ENCODE results near the gene OR4D11.
"Not testable (repeated sequence)": the region's sequence is repeated elsewhere in the genome, so short reads cannot be mapped to it uniquely, and the experiment has no call there.

OR4D11 gene

DNA sequence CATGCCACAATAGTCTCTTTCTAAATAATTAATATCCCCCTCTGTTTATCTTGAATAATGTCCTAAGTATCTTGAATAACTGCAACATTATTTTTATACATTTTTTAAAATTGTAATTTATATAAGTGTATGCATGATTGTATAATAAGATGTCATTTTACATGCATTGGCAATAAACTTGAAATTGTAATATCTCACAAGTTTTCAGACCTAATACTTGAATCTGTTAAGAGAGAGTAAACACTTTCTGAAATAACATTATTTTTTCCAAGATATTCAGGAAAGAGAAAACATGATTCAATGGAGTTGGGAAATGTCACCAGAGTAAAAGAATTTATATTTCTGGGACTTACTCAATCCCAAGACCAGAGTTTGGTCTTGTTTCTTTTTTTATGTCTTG lies at the start of gene OR4D11:
TSS of gene OR4D11 (plus strand) at position 301 of the 400 bp plus-strand sequence. CDS start at position 301, 0 bp downstream.
- no peak for DNase-seq

DNA sequence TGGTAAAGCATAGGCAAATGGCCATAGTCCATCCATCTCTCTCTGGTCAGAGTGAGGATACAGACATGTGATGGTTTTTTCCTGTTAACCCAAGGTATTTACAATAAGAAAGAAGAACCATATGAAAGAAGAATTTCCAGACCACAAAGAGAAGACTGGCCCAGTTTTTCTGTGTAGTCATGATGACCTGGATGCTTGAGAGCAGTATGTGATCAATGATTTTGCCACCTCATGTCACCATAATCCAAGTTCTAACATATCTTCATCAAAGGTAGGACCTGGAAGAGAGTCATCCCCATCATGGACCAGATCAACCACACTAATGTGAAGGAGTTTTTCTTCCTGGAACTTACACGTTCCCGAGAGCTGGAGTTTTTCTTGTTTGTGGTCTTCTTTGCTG lies 46.7 kb upstream of the OR4D11 start, which contains the start of gene OR4D6:
TSS of gene OR4D6 (plus strand) at position 301 of the 400 bp plus-strand sequence. CDS start at position 301, 0 bp downstream.
- no peak for DNase-seq

DNA sequence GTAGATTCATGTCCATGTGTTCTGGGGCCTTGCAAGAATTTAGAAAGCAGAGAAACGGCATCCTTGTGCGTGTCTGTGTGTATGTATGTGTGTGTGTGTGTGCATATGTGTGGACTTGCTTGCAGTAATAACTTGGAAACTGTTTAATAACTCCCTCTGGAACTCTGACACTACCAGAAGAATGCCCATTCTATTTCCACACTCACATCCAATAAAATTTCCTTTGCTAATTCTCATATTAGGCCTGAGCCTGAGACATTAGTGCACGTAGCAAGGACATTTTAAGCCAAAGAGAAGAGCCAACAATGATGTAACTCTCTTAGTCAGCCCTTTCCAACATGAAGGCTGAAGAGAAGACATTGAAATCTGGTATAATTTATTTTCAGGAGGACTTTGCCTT lies 43.5 kb upstream of the OR4D11 start:
- no peak for DNase-seq

DNA sequence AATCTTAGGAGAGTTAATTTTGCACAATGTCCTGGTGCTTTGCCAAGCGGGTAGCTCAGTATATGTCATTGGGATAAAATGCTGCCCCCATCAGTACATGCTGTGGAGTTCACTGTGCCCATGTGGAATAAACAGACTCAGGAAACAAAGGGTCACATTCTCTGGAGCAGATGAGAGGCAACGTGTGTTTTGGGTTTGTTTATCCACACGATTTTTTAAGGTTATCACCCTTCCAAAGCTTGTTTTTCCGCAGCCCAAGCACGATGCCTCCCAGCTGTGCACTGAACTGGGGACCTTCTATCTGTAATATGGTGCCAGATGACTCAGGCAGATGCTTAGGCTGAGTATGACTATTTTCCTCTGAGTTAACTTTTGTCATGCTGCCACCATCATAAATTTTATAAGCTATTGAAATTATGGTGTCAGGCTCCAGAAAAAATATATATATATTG lies 40.2 kb upstream of the OR4D11 start:
- DNase-seq: no peak

DNA sequence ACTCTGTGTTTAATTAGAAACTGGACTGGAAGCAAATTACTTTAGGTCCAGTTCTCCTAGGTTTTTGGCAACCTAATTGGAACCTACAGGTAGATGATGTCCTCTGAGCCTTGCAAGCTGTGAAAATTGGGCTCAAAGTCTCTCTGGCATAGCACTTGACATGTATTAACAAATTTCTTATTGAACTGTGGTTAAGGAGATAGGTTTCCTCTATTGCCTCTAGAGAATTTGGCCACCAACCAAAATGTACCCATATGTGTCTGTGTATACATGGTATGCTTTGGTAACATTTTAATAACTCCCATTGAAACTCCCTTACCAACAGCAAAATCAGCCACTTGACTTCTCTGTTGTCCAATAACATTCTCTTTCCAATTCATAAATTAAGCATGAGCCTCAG lies 30.4 kb upstream of the OR4D11 start, which contains the start of gene OR4D10:
TSS of gene OR4D10 (plus strand) at position 301 of the 400 bp plus-strand sequence. CDS start 4,115 bp downstream, outside the sequence.
- DNase-seq: no peak

DNA sequence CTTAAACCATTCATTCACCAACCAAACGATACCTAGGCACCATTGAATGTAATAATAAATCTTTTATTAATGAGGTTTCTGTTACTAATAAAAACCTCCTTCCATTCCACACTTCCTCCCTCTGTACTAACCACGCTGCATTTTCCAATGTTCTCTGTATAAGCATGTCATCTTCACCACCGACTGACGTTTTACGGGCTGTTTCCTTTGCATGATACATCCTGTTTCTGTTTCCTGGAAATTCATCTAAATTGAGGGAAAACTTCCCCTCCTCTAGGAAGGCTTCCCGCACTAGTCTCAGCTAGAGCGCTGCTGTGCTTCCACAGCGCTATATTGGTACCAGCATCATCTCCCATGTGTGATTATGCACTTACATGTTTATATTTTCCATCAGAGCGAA lies 28.2 kb upstream of the OR4D11 start:
- DNase-seq: no peak

DNA sequence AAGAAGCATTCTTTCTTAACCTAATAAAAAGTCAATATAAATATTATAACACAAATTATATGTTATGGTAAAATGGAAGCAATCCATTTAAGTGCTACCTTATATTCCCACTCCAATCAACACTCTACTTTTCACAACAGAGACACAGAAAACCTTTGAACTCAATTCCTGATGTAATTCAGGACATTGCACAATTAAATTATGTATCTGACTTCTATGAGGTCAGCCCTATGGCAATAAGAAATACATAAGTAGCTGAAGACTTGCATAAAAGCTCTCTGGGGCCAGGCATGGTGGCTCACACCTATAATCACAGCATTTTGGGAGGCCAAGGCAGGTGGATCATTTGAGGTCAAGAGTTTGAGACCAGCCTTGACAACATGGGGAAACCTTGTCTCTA lies 23.5 kb upstream of the OR4D11 start:
- no peak for DNase-seq

DNA sequence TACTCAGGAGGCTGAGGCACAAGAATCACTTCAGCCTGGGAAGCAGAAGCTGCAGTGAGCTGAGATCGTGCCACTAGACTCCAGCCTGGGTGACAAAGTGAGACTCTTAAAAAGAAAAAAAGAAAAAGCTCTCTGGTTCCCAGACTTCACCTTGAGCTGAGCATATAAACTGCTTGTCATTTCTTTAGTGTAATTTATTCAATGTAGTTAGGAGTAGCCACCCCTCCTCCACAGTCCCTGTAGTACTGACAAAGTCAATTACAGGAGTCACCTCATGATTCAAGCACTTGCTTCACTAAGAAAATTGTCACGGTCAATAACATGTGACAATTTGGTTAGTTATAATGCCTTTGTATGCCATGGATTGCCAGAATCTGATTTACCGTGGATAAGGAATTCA lies 23.0 kb upstream of the OR4D11 start:
- no peak for DNase-seq

DNA sequence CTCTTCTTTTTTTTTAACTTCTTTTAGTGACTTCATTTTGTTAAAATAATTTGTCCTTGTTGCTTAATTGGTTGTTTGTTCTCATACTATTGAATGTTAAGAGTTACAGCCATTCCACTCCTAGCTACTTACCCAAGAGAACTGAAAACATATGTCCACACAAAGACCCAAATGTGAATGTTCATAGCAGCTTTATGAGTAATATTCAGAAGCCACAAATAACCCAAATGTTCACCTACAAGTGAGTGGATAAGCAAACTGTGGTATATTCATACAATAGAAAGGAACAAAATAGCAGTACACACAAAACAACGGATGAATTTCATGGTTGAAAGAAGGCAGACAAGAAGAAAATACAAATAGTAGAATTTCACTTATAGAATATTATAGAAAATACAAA lies 1.4 kb upstream of the OR4D11 start:
- no peak for DNase-seq

DNA sequence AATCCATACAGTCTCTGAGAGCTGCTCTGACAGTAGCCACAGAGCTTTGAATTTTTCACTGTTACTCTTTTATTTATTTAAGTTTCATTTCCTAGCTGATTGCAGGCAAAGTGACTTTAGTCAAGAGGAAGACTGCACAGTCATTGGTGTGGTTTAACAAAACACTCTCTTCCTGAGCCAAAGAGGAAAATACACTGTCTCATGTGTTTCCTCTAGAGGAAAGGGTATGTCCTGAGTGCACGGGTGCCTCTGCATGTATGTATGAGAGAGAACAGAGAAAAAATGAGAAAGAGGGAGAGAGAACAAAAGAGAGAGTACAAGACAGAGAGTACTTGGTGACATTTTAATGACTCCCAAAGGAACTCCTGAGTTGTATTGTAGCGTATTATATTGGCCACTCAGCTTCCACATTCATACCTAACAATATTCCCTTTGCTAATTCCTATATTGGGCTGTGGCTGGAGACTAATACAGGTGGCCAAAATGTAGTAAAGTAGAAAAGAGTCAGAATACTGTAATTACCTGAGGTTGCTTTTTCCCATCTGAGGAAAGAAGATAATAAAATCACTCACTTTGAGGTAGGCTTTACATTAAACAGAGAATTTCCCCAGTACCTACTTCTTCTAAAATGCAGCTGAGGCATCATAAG lies 7.7 kb downstream of the OR4D11 start, which contains the start of gene OR4D9:
TSS of gene OR4D9 (plus strand) at position 599 of the 649 bp plus-strand sequence. CDS start 3,374 bp downstream, outside the sequence.
- no peak for DNase-seq

DNA sequence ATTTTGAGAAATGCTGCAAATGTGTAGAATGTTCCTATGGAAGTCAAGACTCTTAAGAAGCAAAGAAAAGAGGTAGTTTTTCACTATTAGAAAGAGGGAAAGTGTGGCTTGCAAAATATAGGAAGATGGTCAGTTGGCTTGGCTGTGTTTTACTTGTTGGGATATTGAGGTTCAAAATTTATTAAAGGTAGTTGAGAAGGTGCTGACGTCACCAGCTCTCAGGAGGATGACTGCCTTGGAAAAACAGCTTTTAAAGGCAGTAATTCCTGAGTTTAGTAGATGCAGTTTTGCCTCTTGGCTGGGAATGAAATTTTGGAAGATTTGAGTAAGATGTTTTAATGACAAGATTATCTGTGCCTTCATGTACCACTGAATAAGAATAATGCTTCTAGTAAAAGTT lies 8.3 kb downstream of the OR4D11 start:
- no peak for DNase-seq

DNA sequence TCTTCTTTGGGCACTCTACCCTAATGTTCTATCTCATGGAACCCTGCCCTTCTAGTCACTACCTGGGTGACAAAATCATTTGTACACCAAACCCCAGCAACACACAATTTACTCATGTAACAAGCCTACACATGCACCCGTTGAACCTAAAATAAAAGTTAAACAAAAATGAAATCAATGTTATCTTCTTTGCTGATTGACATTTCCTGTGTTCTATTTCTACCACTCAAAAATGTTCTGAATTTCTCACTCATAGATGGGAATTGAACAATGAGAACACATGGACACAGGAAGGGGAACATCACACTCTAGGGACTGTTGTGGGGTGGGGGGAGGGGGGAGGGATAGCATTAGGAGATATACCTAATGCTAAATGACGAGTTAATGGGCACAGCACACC lies 16.8 kb downstream of the OR4D11 start:
- not testable (repeated sequence) for DNase-seq

DNA sequence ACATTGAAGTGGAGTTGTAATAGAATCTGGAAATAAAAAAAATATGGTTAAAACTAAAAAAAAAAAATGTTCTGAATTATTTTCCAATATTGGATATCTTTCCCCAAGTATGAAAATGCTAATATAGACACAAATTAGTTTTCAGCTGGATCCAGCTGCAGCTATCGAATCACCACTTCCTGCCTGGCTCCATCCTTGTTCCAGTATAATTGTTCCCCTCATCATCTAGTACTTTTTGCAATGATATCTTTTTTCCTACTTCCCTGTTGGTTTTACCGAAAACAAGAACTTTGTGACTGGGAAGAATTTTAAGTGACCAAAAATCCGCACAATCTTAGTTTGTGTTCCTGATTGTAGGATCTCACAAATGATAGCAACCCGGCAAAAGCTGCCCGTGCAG lies 17.4 kb downstream of the OR4D11 start:
- DNase-seq: no peak

DNA sequence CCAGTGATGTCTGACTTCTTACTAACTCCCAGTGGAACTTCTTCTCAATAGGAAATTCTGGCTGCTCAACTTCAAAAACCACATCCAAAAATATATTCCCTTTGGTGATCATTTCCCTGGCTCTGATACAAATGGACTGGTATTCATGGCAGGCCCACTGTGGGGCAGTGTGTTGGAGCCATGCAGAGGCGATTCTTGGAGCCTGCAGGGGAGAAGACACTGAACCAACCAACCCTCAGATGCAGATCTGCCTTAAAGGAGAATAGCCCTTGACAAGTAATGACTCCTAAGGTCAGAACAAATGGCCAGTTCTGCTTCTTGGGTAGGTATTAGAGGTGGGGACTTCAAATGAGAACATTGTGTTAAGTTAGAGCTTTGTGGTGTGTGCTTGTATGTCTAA lies 20.2 kb downstream of the OR4D11 start:
- no peak for DNase-seq

DNA sequence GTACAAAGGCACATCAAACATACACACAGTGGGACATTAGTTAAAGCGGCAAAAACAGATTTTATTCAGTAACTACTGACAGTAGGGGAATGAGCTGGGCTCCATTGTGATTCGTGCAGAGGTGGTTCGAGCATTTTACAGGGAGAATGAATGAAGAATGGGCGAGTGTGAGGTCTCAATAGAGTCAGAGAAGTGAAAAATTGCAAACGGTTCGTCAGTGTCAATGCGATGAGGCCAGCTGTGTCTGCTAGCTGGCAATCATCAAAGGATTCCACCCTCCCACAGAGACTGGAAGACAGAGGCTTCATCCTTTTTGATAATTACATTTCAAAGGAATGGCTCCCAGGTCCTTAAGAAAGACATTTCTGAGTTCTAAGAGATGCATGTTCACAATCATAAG lies 25.3 kb downstream of the OR4D11 start:
- no peak for DNase-seq

DNA sequence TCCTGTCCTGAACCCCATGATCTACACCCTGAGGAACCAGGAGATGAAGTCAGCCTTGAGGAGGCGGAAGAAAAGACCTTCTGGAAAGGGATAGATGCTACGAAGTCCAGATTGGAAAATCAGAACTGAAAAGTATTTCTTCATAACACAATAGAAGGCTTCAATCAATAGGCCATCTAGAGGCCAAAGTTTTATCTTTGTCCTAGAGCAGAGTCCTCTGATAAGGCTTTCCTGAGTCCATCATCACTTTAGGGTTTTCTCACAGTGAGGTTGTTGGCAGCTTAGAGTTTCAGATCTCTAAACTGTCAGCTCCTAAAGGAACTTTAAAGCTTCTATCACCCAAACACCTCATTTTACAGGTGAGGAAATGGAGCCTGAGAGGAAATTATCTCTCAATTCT lies 29.2 kb downstream of the OR4D11 start:
- DNase-seq: no peak

DNA sequence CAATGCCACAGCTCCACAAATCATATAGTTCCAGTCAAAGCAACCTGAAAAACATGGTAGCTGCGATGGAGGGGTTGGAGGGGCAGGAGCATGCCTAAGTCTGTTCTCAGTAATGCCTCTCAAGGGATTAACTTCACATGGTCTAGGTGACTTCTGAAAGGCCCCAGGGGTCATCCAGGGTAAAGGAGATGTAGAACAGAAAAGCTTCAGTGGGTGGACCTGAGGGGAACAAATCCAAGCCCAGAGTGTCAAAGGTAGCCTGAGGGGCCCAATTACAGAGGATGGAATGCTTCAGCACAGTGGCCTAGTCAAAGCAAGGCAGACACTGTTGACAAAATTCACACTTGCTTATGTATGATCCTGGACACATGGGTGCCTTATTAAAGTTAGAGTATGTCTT lies 31.3 kb downstream of the OR4D11 start:
- DNase-seq: no peak

DNA sequence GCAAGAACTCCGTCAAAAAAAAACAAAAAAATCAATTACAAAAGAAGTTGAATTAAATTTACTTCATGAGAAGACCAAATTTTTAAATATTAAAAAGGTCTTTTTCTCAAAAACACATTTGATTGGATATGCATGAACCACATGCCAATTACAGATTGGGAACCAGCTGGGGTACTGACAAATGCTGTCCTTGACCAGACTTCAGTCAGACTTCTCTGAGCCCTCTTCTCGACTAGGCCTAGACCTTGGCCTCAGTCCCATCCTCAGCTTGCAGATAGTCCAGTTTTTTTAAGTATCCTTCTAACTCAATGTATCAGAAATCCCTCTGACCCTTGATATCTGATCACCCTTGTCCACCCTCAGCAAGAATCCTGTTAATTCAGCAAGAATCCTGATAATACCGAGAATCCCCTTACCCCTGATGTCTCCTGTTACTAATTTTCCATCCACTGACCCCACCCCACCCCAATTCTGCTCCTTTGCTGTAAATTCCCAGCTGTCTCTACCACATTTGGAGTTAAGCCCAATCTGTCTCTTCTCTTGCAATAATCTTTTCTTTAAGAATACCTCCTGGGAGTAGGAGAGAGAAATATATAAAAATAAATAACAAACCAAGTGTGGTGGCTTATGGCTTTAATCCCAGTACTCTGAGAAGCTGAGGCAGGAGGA lies 38.9 kb downstream of the OR4D11 start:
- no peak for DNase-seq

DNA sequence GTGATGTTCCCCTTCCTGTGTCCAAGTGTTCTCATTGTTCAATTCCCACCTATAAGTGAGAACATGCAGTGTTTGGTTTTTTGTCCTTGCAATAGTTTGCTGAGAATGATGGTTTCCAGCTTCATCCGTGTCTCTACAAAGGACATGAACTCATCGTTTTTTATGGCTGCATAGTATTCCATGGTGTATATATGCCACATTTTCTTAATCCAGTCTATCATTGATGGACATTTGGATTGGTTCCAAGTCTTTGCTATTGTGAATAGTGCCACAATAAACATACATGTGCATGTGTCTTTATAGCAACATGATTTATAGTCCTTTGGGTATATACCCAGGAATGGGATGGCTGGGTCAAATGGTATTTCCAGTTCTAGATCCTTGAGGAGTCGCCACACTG lies 40.3 kb downstream of the OR4D11 start:
- DNase-seq: not testable (repeated sequence)

DNA sequence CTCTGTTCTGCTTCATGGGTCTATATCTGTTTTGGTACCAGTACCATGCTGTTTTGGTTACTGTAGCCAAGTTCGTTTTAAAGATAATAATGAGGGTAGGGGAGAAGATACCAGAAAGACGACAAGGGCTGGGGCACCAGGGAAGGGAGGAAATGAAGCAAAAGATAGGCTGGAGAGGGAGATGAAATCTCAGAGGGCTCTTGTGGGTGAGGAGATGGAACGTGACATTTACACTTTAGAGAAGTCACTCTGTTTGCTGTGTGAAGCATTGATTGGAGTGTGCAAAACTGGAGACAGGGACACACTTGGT lies 41.4 kb downstream of the OR4D11 start:
- DNase-seq: no peak

DNA sequence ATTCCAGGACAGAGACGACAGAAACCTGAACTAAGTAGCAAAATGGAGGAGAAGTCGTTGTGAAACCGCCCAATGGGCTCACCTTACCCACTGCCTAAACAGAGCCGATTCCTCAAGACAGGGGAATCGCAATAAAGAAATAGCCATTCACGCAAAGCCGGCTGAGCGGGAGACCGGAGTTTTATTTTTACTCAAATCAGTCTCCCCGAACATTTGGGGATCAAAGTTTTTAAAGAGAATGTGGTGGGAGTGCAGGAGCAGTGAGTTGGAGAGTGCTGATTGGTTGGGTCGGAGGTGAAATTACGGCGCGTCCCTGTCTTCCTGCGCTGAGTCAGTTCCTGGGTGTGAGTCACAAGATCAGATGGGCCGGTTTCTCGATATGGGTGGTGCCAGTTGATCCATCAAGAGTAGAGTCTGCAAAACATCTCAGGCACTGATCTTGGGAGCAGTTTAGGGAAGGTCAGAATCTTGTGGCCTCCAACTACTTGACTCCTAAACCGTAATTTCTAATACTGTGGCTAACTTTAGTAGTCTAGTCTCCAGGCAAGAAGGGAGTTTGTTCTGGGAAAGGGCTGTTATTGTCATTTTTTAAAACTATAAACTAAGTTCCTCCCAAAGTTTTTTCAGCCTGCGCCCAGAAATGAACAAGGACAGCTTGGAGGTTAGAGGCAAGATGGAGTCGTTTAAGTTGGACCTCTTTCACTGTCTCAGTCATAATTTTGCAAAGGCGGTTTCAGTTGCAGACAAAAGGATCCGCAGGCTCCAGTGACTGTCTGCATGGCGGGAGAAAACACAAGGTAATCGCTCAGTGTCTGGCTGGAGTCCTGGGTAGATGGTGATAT lies 42.0 kb downstream of the OR4D11 start:
- DNase-seq: no peak

DNA sequence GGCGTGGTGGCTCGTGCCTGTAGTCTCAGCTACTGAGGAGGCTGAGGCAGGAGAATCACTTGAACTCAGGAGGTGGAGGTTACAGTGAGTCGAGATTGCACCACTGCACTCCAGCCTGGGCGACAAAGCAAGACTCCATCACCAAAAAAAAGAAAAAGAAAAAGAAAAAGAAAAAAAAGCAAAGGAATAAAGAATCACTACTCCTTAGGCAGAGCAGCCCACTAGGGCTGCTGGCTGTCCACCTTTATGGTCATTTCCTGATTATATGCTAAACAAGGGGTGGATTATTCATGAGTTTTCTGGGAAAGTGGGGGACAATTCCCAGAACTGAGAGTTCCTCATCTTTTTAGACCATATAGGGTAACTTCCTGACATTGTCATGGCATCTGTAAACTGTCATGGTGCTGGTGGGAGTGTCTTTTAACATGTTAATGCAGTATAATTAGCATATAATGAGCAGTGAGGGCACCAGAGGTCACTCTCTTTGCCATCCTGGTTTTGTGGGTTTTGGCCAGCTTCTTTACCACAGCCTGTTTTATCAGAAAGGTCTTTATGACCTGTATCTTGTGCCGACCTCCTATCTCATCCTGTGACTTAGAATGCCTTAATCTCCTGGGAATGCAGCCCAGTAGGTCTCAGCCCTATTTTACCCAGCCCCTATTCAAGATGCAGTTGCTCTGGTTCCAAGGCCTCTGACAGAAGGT lies 44.4 kb downstream of the OR4D11 start:
- DNase-seq: not testable (repeated sequence)

DNA sequence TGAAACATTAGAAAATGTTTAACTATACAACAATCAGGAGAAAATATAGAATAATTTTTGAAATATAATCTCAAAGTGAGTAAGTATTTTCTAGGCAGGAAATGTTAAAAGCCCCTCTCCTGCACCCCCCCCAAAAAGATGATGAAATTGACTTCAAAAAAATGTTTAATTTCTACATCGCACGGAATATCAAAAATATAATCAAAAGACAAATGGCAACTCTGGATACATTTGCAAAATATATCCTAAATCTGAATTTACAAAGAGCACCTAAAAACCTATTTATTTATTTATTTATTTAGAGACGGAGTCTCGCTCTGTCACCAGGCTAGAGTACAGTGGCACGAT lies 44.9 kb downstream of the OR4D11 start:
- DNase-seq: no peak
